GM19193 (cell line): ENCODE data around the gene GLRX.

ENCODE experiments used
- POLR2A ChIP-seq: IDR thresholded peaks from 4 replicates; pipeline ENCODE4 v1.6.1; 2011; ENCODE audit not compliant: insufficient read depth, insufficient read length; ENCODE audit errors: extremely low read depth

Gene GLRX

GRCh38 chr5:95822542-95823181 lies at the start of gene GLRX:
Gene GLRX (minus strand): TSS chr5:95822726. CDS start chr5:95822662, 64 bp downstream.
- peak; percentile 86 for TF ChIP-seq POLR2A

GRCh38 chr5:95871146-95871806 lies 48.8 kb upstream of the GLRX start:
- no peak for TF ChIP-seq POLR2A

DNA sequence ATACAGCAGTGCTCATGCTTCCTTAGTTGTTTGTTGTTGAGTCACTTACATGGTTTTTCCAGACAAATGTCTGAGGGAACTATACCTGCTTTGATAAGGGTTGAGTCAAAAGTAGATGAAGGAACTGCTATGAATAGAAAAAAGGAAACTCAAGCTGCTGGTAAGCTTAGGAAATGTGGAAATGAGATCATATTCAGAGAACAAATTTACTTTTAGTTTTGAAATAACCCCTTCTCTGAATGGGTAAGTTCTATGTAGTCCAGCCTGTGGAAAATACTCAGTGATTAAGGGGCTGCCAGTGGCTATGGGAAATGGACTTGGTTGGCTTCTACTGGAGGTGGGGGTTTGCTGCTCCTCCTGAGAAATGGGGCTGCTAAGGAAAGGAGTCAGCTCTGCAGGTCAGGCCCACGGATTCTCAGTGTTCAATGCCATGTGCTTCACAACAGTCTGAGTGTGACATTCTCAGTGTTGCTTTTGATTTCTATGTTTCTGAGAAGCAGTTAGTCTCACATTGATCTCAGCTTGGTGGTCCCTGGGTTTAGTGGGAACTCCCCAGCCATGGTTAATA lies 47.7 kb upstream of the GLRX start:
- TF ChIP-seq POLR2A = no peak

GRCh38 chr5:95868136-95868535 lies 45.6 kb upstream of the GLRX start:
- no peak for TF ChIP-seq POLR2A

- TF ChIP-seq POLR2A = no peak
These were observed 44.0 kb upstream of the GLRX start for GRCh38 chr5:95866435-95867040.

DNA sequence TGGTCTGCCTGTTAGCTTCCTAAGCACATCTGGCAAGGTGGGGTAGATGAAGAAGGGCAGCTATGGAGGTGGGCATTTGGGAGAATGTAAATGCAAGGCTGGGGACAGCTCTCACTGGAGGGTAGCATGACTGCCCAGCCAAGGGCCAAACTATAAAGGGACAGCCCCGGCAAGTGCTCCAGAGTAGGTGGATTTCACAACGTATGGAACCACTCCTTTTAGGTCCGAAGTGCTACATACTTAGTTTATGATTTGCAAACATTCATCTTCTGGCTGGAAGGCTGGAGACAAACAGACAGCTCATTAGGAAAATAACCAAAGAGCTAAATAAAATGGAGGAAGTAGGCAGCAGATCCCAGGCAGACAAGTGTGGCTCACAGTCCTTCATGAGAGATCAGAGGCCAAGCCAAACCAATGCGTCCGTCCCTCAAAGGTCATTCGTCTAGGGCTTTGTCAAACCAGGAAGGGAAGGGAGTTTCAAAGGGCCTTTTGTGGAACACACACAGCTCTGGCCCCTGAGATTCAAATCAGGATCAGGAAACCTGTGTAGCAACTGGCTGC lies 42.5 kb upstream of the GLRX start:
- no peak for TF ChIP-seq POLR2A

- TF ChIP-seq POLR2A = no peak
These were observed 41.9 kb upstream of the GLRX start for GRCh38 chr5:95864456-95864855.

- no peak for TF ChIP-seq POLR2A
These were observed 40.8 kb upstream of the GLRX start for GRCh38 chr5:95863383-95863757.

- TF ChIP-seq POLR2A = no peak
These were observed 40.3 kb upstream of the GLRX start for GRCh38 chr5:95862671-95863382.

- no peak for TF ChIP-seq POLR2A
These were observed 39.5 kb upstream of the GLRX start for GRCh38 chr5:95861864-95862561.

DNA sequence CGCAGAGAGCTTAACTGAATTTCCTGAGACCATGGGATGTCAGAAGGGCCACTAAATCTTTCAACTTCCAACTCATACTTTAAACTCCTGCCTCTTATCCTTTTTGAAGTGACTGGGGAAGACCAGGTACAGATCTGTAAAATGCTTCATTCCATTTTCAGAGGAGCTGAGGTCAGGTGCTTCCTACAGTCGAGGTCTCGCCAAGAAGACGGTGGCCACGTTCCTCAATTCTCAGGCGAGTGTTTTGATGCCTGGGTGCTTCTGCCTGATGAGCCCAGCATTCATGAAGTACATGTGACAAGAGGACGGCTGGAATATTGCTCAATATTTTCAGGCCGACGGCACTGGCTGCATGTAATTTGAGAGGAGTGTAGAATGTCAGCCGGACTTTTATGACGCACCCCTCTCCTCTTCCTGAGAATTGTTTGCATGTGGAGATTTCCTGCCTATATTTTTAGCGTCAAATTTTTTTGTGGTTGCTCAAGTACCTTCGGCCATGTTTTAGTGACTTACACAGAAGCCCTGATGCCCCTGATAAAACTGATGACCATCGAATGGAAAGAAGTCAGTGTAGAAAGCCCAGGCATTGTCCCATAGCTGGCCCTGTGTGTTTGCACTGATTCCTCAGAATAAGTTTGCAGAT lies 38.8 kb upstream of the GLRX start:
- TF ChIP-seq POLR2A = peak; percentile 23

- TF ChIP-seq POLR2A = no peak
These were observed 37.1 kb upstream of the GLRX start for GRCh38 chr5:95859661-95860060.

- no peak for TF ChIP-seq POLR2A
These were observed 36.4 kb upstream of the GLRX start for GRCh38 chr5:95858661-95859595.
